Activated T-helper 1 cell treated with anti-CD3 and anti-CD28 coated beads, Interleukin-12 subunit alpha, Interleukin-12 subunit beta, Interleukin-2, Interleukin-4 antibody, amounts not matched to agents 30 ng/mL and 10 ng/mL and 1 ng/mL, durations not matched to agents 14 hours and 24 hours and 36 hours (primary cell): ENCODE measurements around the gene AREG. TPM values are rescaled to one million over a fixed set of nuclear protein-coding genes. Genes with fewer than 3 reads are reported as not detected.

Source experiments
- DNase-seq: peaks from one replicate; pipeline ENCODE4 v3.0.0; 2021; ENCODE audit warnings: low spot score
- H3K27ac Mint-ChIP-seq: one replicate; pipeline ENCODE4 v1.8.0; 2021; ENCODE audit warnings: mild to moderate bottlenecking, mixed read lengths
- H3K27me3 Mint-ChIP-seq: one replicate; pipeline ENCODE4 v1.8.0; 2022; ENCODE audit warnings: mild to moderate bottlenecking, moderate library complexity, mixed read lengths; ENCODE audit not compliant: insufficient read depth
- H3K36me3 Mint-ChIP-seq: one replicate; pipeline ENCODE4 v1.8.0; 2021; ENCODE audit warnings: low read depth, mixed read lengths
- H3K4me1 Mint-ChIP-seq: one replicate; pipeline ENCODE4 v1.8.0; 2021; ENCODE audit warnings: low read depth, mixed read lengths
- H3K4me3 Mint-ChIP-seq: one replicate; pipeline ENCODE4 v1.8.0; 2021; ENCODE audit warnings: mild to moderate bottlenecking, moderate library complexity, mixed read lengths
- H3K9me3 Mint-ChIP-seq: one replicate; pipeline ENCODE4 v1.8.0; 2021; ENCODE audit warnings: mixed read lengths
- intact Hi-C: fragments of 100-400 bp; cut with micrococcal nuclease; formaldehyde crosslinking; loops from one replicate; pipeline ENCODE4 v1.15.1; 2024
- total RNA-seq: library from RNA; stranded (reverse); gene quantifications from 2 replicates; pipeline ENCODE4 v1.2.3, GENCODE V29; 2022

AREG gene
- total RNA-seq, 1 donor from 2014 or later = 1.5 TPM

GRCh38 chr4:74479009-74479408, 34.1 kb downstream of the AREG start:
- Mint-ChIP-seq H3K27ac (no peak overlapping the region), H3K36me3 (no peaks in the 10 kb centered on the region), H3K4me1 (no peaks in the 10 kb centered on the region), H3K4me3 (no peak overlapping the region), H3K9me3 (no peaks in the 10 kb centered on the region), H3K27me3 (peaks cover 7% of the 10 kb centered on the region)
- DNase-seq = no peak
- intact Hi-C loops = no loop called here

- intact Hi-C loops = no loop called here
- Mint-ChIP-seq H3K4me1 (no peaks in the 10 kb centered on the region), H3K27ac (no peak overlapping the region)
These were observed 35.3 kb downstream of the AREG start for GRCh38 chr4:74480267-74480666.

GRCh38 chr4:74481891-74482609, 37.1 kb downstream of the AREG start:
- Mint-ChIP-seq H3K4me3 (no peak overlapping the region), H3K9me3 (no peaks in the 10 kb centered on the region), H3K4me1 (no peaks in the 10 kb centered on the region), H3K36me3 (no peaks in the 10 kb centered on the region), H3K27ac (no peak overlapping the region), H3K27me3 (peaks cover 4% of the 10 kb centered on the region)
- no peak for DNase-seq
- intact Hi-C loops = no loop called here

More at GRCh38 chr4:74480267-74480666, 35.3 kb downstream of the AREG start:
- Mint-ChIP-seq H3K27me3 (peaks cover 4% of the 10 kb centered on the region), H3K4me3 (no peak overlapping the region), H3K9me3 (no peaks in the 10 kb centered on the region), H3K36me3 (no peaks in the 10 kb centered on the region)
- no peak for DNase-seq

- no peaks in the 10 kb centered on the region for H3K4me1 Mint-ChIP-seq
- intact Hi-C loops = no loop called here
- peaks cover 1% of the 10 kb centered on the region for H3K27me3 Mint-ChIP-seq
- H3K27ac Mint-ChIP-seq = no peak overlapping the region
- DNase-seq = no peak
- H3K36me3 Mint-ChIP-seq = no peaks in the 10 kb centered on the region
- no peaks in the 10 kb centered on the region for H3K9me3 Mint-ChIP-seq
- no peak overlapping the region for H3K4me3 Mint-ChIP-seq
These were observed 38.4 kb downstream of the AREG start for GRCh38 chr4:74483226-74483911.

GRCh38 chr4:74486905-74487304, 42.0 kb downstream of the AREG start:
- no peaks in the 10 kb centered on the region for H3K27me3 Mint-ChIP-seq

GRCh38 chr4:74487771-74488170, 42.8 kb downstream of the AREG start:
- H3K27me3 Mint-ChIP-seq = no peaks in the 10 kb centered on the region
- no peaks in the 10 kb centered on the region for H3K9me3 Mint-ChIP-seq
- H3K4me3 Mint-ChIP-seq = no peak overlapping the region
- no peak for DNase-seq
- no peak overlapping the region for H3K27ac Mint-ChIP-seq
- H3K4me1 Mint-ChIP-seq = no peaks in the 10 kb centered on the region
- no peaks in the 10 kb centered on the region for H3K36me3 Mint-ChIP-seq
- intact Hi-C loops = no loop called here

More at GRCh38 chr4:74486905-74487304, 42.0 kb downstream of the AREG start:
- H3K9me3 Mint-ChIP-seq = no peaks in the 10 kb centered on the region
- intact Hi-C loops = no loop called here
- DNase-seq = no peak
- H3K27ac Mint-ChIP-seq = no peak overlapping the region
- H3K36me3 Mint-ChIP-seq = no peaks in the 10 kb centered on the region
- H3K4me3 Mint-ChIP-seq = no peak overlapping the region
- no peaks in the 10 kb centered on the region for H3K4me1 Mint-ChIP-seq

- H3K9me3 Mint-ChIP-seq = no peaks in the 10 kb centered on the region
- no peaks in the 10 kb centered on the region for H3K27me3 Mint-ChIP-seq
- no peaks in the 10 kb centered on the region for H3K4me1 Mint-ChIP-seq
- no peak for DNase-seq
- no peak overlapping the region for H3K27ac Mint-ChIP-seq
- H3K4me3 Mint-ChIP-seq = no peak overlapping the region
- intact Hi-C loops = no loop called here
- no peaks in the 10 kb centered on the region for H3K36me3 Mint-ChIP-seq
These were observed 45.8 kb downstream of the AREG start for GRCh38 chr4:74490736-74491135.

- H3K4me3 Mint-ChIP-seq = no peak overlapping the region
- no peaks in the 10 kb centered on the region for H3K9me3 Mint-ChIP-seq
- DNase-seq = no peak
- H3K27me3 Mint-ChIP-seq = peaks cover 2% of the 10 kb centered on the region
- H3K36me3 Mint-ChIP-seq = no peaks in the 10 kb centered on the region
- no peaks in the 10 kb centered on the region for H3K4me1 Mint-ChIP-seq
- intact Hi-C loops = no loop called here
- H3K27ac Mint-ChIP-seq = no peak overlapping the region
These were observed 55.2 kb downstream of the AREG start for GRCh38 chr4:74499986-74500781.

GRCh38 chr4:74501579-74501978, 56.6 kb downstream of the AREG start:
- no peaks in the 10 kb centered on the region for H3K9me3 Mint-ChIP-seq
- DNase-seq = no peak
- no peaks in the 10 kb centered on the region for H3K4me1 Mint-ChIP-seq
- H3K27me3 Mint-ChIP-seq = peaks cover 2% of the 10 kb centered on the region
- H3K27ac Mint-ChIP-seq = no peak overlapping the region
- no peaks in the 10 kb centered on the region for H3K36me3 Mint-ChIP-seq
- no peak overlapping the region for H3K4me3 Mint-ChIP-seq
- intact Hi-C loops = no loop called here

- no peak for DNase-seq
- peaks cover 5% of the 10 kb centered on the region for H3K9me3 Mint-ChIP-seq
- no peaks in the 10 kb centered on the region for H3K27me3 Mint-ChIP-seq
- no peaks in the 10 kb centered on the region for H3K4me1 Mint-ChIP-seq
- intact Hi-C loops = no loop called here
- no peak overlapping the region for H3K27ac Mint-ChIP-seq
- no peak overlapping the region for H3K4me3 Mint-ChIP-seq
- H3K36me3 Mint-ChIP-seq = no peaks in the 10 kb centered on the region
These were observed 58.6 kb downstream of the AREG start for GRCh38 chr4:74503580-74503979.

GRCh38 chr4:74504212-74504611, 59.3 kb downstream of the AREG start:
- Mint-ChIP-seq H3K4me1 (no peaks in the 10 kb centered on the region), H3K9me3 (peaks cover 5% of the 10 kb centered on the region), H3K27ac (no peak overlapping the region), H3K27me3 (no peaks in the 10 kb centered on the region), H3K36me3 (no peaks in the 10 kb centered on the region), H3K4me3 (no peak overlapping the region)
- intact Hi-C loops = no loop called here
- no peak for DNase-seq
